GM12865 (cell line): ENCODE results near the gene APMAP.

Source experiments
- DNase-seq: peaks from one replicate; pipeline ENCODE4 v3.0.0; 2010; ENCODE audit warnings: low read depth
- H3K4me3 ChIP-seq: 2 replicates; pipeline ENCODE4 v1.5.1; 2011; ENCODE audit warnings: mild to moderate bottlenecking, low read depth, low read length, control low read depth
- TF ChIP-seq, protein P1 (sequence below): IDR thresholded peaks from 2 replicates; pipeline ENCODE4 v1.5.1; 2011; ENCODE audit warnings: low read length, control low read depth, low read depth, inconsistent platforms; ENCODE audit not compliant: insufficient read depth; ENCODE audit errors: missing control alignments

Gene APMAP

DNA sequence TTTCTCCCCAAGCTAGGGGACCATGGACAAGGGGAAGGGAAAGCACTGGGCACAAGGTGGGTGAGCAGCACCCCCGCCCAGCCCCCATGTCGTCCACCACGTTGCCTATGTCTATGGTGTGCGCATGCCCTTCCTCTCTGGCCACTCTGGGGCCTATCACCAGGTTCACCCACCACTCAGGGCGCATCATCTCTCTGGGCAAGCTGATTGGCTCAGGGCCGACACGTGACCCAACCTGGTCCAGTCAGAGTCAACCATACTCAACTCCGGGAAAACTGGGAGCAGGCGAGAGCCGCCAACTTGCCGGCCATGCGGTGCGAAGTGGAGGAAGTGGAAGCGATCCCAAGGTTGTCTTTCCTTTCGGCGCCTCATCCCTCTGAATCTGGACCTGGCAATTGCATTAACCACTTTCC, 39.5 kb upstream of the APMAP start:
- TF ChIP-seq, protein P1, sequence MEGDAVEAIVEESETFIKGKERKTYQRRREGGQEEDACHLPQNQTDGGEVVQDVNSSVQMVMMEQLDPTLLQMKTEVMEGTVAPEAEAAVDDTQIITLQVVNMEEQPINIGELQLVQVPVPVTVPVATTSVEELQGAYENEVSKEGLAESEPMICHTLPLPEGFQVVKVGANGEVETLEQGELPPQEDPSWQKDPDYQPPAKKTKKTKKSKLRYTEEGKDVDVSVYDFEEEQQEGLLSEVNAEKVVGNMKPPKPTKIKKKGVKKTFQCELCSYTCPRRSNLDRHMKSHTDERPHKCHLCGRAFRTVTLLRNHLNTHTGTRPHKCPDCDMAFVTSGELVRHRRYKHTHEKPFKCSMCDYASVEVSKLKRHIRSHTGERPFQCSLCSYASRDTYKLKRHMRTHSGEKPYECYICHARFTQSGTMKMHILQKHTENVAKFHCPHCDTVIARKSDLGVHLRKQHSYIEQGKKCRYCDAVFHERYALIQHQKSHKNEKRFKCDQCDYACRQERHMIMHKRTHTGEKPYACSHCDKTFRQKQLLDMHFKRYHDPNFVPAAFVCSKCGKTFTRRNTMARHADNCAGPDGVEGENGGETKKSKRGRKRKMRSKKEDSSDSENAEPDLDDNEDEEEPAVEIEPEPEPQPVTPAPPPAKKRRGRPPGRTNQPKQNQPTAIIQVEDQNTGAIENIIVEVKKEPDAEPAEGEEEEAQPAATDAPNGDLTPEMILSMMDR, result no peak
- no peak for DNase-seq
- H3K4me3 ChIP-seq, result no peak overlapping the region

DNA sequence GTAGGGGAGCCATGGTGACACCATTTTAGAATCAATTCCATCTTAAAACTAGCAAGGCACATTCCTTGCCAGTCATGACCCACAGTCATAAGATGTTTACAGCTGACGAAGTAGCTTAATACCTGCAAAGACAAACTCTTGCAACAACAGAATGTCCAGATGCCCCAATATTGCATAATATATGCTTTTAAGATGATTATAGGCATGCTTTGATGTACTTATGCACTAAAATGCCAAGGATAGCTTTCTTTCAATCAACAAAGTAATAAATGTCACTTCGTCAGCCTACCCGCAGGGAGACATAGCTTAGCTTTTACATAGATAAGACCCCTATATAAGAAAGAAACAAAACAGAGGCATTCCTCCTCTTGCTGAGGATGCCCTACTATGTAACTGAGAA, 38.7 kb upstream of the APMAP start:
- TF ChIP-seq, protein P1, result no peak
- DNase-seq, result no peak
- no peak overlapping the region for H3K4me3 ChIP-seq

DNA sequence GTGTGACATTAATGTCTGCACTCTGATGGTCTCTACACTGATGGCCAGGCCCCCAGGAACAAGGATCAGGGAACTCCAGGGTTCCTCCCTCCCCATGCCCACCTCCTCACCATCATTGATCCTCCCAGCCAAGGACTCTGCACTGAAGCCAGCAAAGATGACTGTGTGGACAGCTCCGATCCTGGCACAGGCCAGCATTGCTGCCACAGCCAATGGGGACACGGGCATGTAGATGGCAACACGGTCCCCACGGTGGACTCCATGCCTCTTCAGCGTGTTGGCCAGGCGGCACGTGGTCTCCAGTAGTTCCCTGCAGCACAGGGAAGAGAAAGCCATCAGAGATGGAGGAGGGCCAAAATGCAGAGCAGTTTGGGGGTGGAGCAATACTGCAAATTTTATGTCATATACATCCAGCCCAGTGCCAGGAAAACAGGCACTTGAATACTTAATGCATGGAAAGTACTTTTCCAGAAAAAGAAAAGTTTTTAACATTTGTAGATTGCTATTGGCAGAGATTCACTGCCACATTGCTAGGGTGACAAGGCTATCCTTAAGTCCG, 38.2 kb upstream of the APMAP start:
- DNase-seq, result no peak
- H3K4me3 ChIP-seq, result no peak overlapping the region
- TF ChIP-seq, protein P1, result no peak

DNA sequence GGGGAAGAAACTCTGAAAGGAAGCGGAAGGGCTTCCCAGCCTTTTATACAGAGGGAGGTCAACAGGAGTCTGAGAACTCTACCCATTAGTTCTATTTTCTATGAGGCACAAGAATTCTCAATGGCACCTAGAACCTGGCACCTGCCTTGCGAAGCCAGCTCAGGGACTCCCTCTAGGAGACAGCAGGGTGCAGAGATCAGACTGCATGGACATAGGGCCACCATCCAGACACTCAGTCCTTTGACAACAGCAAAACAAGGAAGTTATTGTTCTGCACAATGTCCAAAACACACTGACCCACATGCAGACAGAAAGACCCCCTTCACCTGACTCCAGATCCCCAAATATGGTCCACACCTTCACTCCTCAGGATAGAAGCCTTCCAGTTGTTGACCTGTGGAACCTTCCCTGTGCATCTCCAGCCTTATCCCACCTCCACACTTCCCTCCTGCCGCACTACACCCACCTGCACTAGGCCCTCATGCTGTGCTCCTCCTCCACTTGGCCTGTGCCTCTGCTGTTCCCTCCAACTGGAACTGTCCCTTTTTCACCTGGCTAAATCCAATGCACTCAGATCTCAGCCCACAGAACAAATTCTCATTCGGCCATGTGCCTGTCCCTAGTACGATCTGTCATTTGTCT, 37.6 kb upstream of the APMAP start:
- DNase-seq, result no peak
- TF ChIP-seq, protein P1, result no peak
- H3K4me3 ChIP-seq, result no peak overlapping the region

DNA sequence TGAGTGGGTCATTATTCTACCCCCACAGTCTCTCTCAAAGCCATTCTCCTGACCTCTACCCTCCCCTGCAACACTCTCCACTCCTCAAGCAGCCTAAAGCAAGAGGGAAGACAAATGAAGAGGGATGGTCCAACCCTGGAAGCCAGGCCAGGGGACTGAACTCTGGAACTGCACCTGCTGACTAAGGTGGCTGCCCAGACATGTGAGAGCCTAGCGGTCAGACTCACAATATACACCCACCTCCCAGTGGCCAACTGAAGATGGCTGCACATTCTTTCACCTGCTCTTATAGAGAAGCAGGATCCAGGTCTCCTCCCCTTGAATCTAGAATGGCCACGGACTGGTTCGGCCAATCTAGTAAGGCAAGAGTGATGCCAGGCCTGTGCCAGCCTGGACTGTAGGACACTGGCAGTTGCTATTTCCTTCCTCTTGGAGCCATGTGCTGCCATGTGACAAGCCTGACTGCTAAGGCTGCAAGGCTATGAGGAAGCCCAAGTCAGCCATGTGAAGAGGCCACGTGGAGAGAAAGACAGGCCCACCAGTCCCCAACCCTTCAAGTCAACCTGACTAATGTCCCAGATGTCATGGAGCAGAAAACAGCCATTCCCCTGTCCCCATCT, 33.5 kb upstream of the APMAP start:
- H3K4me3 ChIP-seq, result no peak overlapping the region
- TF ChIP-seq, protein P1, result no peak
- DNase-seq, result no peak

DNA sequence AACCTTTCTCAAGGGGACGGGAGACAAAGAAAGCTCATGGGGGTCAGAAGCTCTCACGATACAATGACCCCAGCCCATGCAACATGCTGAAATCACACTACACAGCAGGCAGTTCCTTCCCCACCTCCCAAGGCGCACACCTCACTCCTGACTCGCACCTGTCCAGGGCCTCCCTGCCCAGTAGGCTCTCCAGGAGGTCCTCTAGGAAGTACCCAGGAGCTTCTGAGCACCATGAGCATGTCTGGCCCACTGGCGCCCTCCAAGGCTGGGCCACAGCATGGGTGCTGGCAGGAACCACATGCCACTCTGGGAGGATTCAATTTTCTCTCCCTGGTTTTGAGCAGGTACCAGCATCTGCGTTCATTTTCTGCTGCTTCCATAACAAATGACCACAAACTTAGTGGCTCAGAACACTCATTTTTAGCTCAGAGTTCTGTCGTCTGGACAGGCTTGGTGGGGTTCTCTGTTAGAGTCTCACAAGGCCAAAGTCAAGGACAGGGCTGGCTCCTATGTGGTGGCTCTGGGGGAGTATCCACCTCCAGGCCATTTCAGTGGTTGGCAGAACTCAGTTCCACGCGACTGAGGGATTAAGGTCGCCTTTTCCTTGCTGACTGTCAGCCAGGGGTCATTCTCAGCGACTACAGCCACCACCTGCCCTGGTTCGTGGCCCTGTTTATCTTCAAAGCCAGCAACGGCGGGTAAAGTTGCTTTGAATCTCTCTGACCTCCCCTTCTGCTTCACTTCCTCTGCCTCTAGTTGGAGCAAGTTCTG, 32.7 kb upstream of the APMAP start:
- no peak for DNase-seq

More for the DNA sequence above, 32.7 kb upstream of the APMAP start:
- TF ChIP-seq, protein P1, result no peak
- no peak overlapping the region for H3K4me3 ChIP-seq
